HL-60 (cell line): ENCODE data around the gene CD151.

ENCODE experiments used
- POLR2AphosphoS5 ChIP-seq: IDR thresholded peaks from 2 replicates; pipeline ENCODE4 v1.6.1; 2012; ENCODE audit warnings: low read depth
- SPI1 ChIP-seq: IDR thresholded peaks from 2 replicates; pipeline ENCODE4 v1.6.1; 2012; ENCODE audit warnings: low read depth, mild to moderate bottlenecking, borderline replicate concordance
- TF ChIP-seq, protein P1 (sequence below): IDR thresholded peaks from one replicate; pipeline ENCODE4 v1.5.1; 2011; ENCODE audit warnings: low read length, control low read depth, inconsistent platforms; ENCODE audit not compliant: insufficient read depth

DNA sequence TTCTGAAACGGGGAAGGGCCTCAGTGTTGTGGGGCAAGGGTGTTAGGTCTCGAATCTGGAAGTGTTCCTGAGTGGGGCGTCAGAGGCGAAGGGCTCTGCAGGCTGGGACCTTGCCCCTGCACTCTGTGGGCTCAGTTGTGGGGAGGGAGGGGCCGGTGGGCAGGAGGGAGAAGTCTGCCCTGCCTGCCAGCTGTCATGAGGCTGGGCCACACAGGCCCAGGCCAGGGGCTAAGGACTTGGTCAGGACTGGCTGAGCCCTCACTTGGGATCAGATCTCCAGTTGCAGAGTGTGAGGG lies 4.9 kb upstream of the CD151 start, which contains the start of gene CRACR2B:
- TF ChIP-seq POLR2AphosphoS5 (no peak), SPI1 (no peak)
- TF ChIP-seq, protein P1, sequence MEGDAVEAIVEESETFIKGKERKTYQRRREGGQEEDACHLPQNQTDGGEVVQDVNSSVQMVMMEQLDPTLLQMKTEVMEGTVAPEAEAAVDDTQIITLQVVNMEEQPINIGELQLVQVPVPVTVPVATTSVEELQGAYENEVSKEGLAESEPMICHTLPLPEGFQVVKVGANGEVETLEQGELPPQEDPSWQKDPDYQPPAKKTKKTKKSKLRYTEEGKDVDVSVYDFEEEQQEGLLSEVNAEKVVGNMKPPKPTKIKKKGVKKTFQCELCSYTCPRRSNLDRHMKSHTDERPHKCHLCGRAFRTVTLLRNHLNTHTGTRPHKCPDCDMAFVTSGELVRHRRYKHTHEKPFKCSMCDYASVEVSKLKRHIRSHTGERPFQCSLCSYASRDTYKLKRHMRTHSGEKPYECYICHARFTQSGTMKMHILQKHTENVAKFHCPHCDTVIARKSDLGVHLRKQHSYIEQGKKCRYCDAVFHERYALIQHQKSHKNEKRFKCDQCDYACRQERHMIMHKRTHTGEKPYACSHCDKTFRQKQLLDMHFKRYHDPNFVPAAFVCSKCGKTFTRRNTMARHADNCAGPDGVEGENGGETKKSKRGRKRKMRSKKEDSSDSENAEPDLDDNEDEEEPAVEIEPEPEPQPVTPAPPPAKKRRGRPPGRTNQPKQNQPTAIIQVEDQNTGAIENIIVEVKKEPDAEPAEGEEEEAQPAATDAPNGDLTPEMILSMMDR: no peak
